HCT116 (cell line): ENCODE data around the gene MLC1. TPM values are rescaled to one million over a fixed set of nuclear protein-coding genes. Genes with fewer than 3 reads are reported as not detected.

ENCODE experiments used
- ATAC-seq: fragments of 200-7000 bp; cut with Tn5 transposase; 2 replicates; pipeline ENCODE4 v1.9.1; 2020; ENCODE audit warnings: mild to moderate bottlenecking, moderate library complexity
- BruUV-seq: library from RNA; stranded (reverse); fragments of 400-500 nt; replicated peaks from 2 replicates; lab custom pipeline; 2021; lab: Mats Ljungman, UMichigan
- CTCF ChIA-PET: fragments of 300-600 bp; sonication (Branson Sonifier 250); formaldehyde crosslinking; loops from one replicate; lab custom pipeline; 2021; ENCODE audit warnings: antibody characterized with exemption; lab: Charles Lee
- POLR2A ChIA-PET: fragments of 300-600, 350-600 bp; sonication (Branson Sonifier 250); formaldehyde crosslinking; loops from one replicate; lab custom pipeline; 2021; ENCODE audit warnings: antibody characterized with exemption; lab: Charles Lee
- RAD21 ChIA-PET, 2 experiments: fragments of 300-600 bp; sonication (Branson Sonifier 250); formaldehyde crosslinking; loops; one replicate each; lab custom pipeline; 2023; ENCODE audit warnings: low total read pairs in 2 of 2; ENCODE audit not compliant: uncharacterized antibody in 2 of 2, unreplicated experiment in 2 of 2, low non-redundant PET in 1 of 2; lab: Charles Lee
- DNase-seq: peaks from one replicate; pipeline ENCODE4 v3.0.0-alpha.2; 2010; ENCODE audit warnings: low read depth, low spot score
- H2AFZ ChIP-seq: fragments of 200-600 bp; shearing (Covaris generic), sonication (generic); 2 replicates; pipeline ENCODE4 v1.6.1; 2017; ENCODE audit warnings: low read depth, mixed run types, mixed read lengths, antibody characterized with exemption, low read length; ENCODE audit not compliant: poor library complexity, severe bottlenecking
- H3K27ac ChIP-seq: 2 replicates; pipeline ENCODE4 v1.5.1; 2012; ENCODE audit warnings: low read depth, low read length
- H3K27me3 ChIP-seq: fragments of 200-600 bp; sonication (generic); 2 replicates; pipeline ENCODE4 v1.6.1; 2016; ENCODE audit warnings: mixed run types, low read length, mixed read lengths; ENCODE audit not compliant: insufficient read depth
- H3K36me3 ChIP-seq, 2 experiments: fragments of 200-500 bp in 1 of 2; fragments of 200-600 bp in 1 of 2; sonication (Bioruptor generic) in 1 of 2; sonication (generic) in 1 of 2; 2 replicates each; pipeline versions ENCODE4 v1.5.1 to v1.6.1; 2014 to 2016; ENCODE audit warnings: low read length in 2 of 2, inconsistent platforms in 1 of 2, mixed read lengths in 1 of 2, mixed run types in 1 of 2; ENCODE audit not compliant: insufficient read depth in 2 of 2, control insufficient read depth in 1 of 2
- H3K4me1 ChIP-seq, 2 experiments: fragments of 200-600 bp in 1 of 2; sonication (generic) in 1 of 2; 2 replicates each; pipeline versions ENCODE4 v1.5.1 to v1.6.1; 2012 to 2017; ENCODE audit warnings: low read length in 2 of 2, inconsistent platforms in 1 of 2, mild to moderate bottlenecking in 1 of 2, mixed read lengths in 1 of 2, mixed run types in 1 of 2, moderate library complexity in 1 of 2; ENCODE audit not compliant: insufficient read depth in 2 of 2, control insufficient read depth in 1 of 2
- H3K4me2 ChIP-seq: fragments of 200-600 bp; sonication (generic); 2 replicates; pipeline ENCODE4 v1.6.1; 2017; ENCODE audit warnings: mixed run types, low read length, mixed read lengths
- H3K4me3 ChIP-seq, 2 experiments: fragments of 200-600 bp in 1 of 2; sonication (generic) in 1 of 2; replicated peaks in 1 of 2; 2 replicates each; pipeline ENCODE4 v1.5.1; 2011 to 2016; ENCODE audit warnings: low read length in 2 of 2, control low read depth in 1 of 2, low read depth in 1 of 2, mild to moderate bottlenecking in 1 of 2, mixed read lengths in 1 of 2, mixed run types in 1 of 2
- H3K79me2 ChIP-seq: fragments of 200-600 bp; sonication (generic); 2 replicates; pipeline ENCODE4 v1.6.1; 2017; ENCODE audit warnings: mild to moderate bottlenecking, mixed run types, low read length, moderate library complexity, mixed read lengths; ENCODE audit not compliant: insufficient read depth
- H3K9ac ChIP-seq: fragments of 200-600 bp; sonication (generic); 2 replicates; pipeline ENCODE4 v1.6.1; 2016; ENCODE audit warnings: low read length, mixed read lengths
- H3K9me2 ChIP-seq: fragments of 200-600 bp; sonication (generic), shearing (Covaris generic); 2 replicates; pipeline ENCODE4 v1.6.1; 2017; ENCODE audit warnings: mixed run types, mild to moderate bottlenecking, moderate library complexity; ENCODE audit not compliant: insufficient read depth
- H3K9me3 ChIP-seq, 2 experiments: fragments of 200-500 bp in 1 of 2; fragments of 200-600 bp in 1 of 2; sonication (Bioruptor generic) in 1 of 2; sonication (generic) in 1 of 2; 2 replicates each; pipeline ENCODE4 v1.6.1; 2014 to 2017; ENCODE audit warnings: low read length in 2 of 2, mixed read lengths in 2 of 2, inconsistent platforms in 1 of 2, low read depth in 1 of 2, mild to moderate bottlenecking in 1 of 2, mixed run types in 1 of 2, moderate library complexity in 1 of 2; ENCODE audit not compliant: control insufficient read depth in 1 of 2, insufficient read depth in 1 of 2
- H4K20me1 ChIP-seq: fragments of 200-600 bp; sonication (generic), shearing (Covaris generic); 2 replicates; pipeline ENCODE4 v1.6.1; 2017; ENCODE audit warnings: mixed run types, mild to moderate bottlenecking, moderate library complexity; ENCODE audit not compliant: insufficient read depth
- CBX3 ChIP-seq: IDR thresholded peaks from 2 replicates; pipeline ENCODE4 v1.6.1; 2012; ENCODE audit warnings: low read depth
- EGR1 ChIP-seq: IDR thresholded peaks from 2 replicates; pipeline ENCODE4 v1.6.1; 2012; ENCODE audit warnings: low read depth
- ELF1 ChIP-seq: IDR thresholded peaks from 2 replicates; pipeline ENCODE4 v1.6.1; 2012; ENCODE audit warnings: low read depth, borderline replicate concordance
- EZH2 ChIP-seq: fragments of 200-600 bp; sonication (generic); IDR thresholded peaks from 2 replicates; pipeline ENCODE4 v1.6.1; 2017; ENCODE audit warnings: antibody characterized with exemption, mixed run types
- EZH2phosphoT487 ChIP-seq: fragments of 200-600 bp; IDR thresholded peaks from 2 replicates; pipeline ENCODE4 v1.6.1; 2018; ENCODE audit warnings: antibody characterized with exemption, borderline replicate concordance
- FOSL1 ChIP-seq: IDR thresholded peaks from 2 replicates; pipeline ENCODE4 v1.6.1; 2012; ENCODE audit warnings: low read depth
- JUND ChIP-seq: IDR thresholded peaks from 2 replicates; pipeline ENCODE4 v1.6.1; 2012
- POLR2AphosphoS5 ChIP-seq: IDR thresholded peaks from 2 replicates; pipeline ENCODE4 v1.6.1; 2011; ENCODE audit warnings: mild to moderate bottlenecking, low read depth, low read length, moderate library complexity
- RAD21 ChIP-seq: IDR thresholded peaks from 2 replicates; pipeline ENCODE4 v1.6.1; 2012; ENCODE audit warnings: low read depth, mild to moderate bottlenecking
- SIN3A ChIP-seq: IDR thresholded peaks from 2 replicates; pipeline ENCODE4 v1.6.1; 2012; ENCODE audit warnings: low read depth
- SP1 ChIP-seq: IDR thresholded peaks from 2 replicates; pipeline ENCODE4 v1.6.1; 2012; ENCODE audit warnings: low read depth
- SRF ChIP-seq: IDR thresholded peaks from 2 replicates; pipeline ENCODE4 v1.6.1; 2012; ENCODE audit warnings: low read depth
- TCF7L2 ChIP-seq: IDR thresholded peaks from 2 replicates; pipeline ENCODE4 v1.7.0; 2011; ENCODE audit warnings: borderline replicate concordance, inconsistent platforms; ENCODE audit not compliant: insufficient read depth, insufficient read length; ENCODE audit errors: extremely low read depth
- YY1 ChIP-seq: IDR thresholded peaks from 2 replicates; pipeline ENCODE4 v1.6.1; 2011; ENCODE audit warnings: low read length, low read depth, moderate library complexity, mild to moderate bottlenecking; ENCODE audit not compliant: insufficient replicate concordance; ENCODE audit errors: extremely low read depth
- ZFX ChIP-seq: fragments of 450-650 bp; IDR thresholded peaks from 2 replicates; pipeline ENCODE4 v1.6.1; 2017
- ZNF274 ChIP-seq: fragments of 200-500 bp; sonication (Bioruptor generic); IDR thresholded peaks from 2 replicates; pipeline ENCODE4 v1.6.1; 2014; ENCODE audit warnings: mild to moderate bottlenecking, low read depth, low read length, inconsistent platforms
- intact Hi-C: fragments of 100-400 bp; cut with micrococcal nuclease; formaldehyde crosslinking; loops from 2 replicates; pipeline ENCODE4 v1.10.0; 2022
- total RNA-seq: library from RNA; stranded (reverse); gene quantifications from one replicate; pipeline ENCODE4 v1.2.1, GENCODE V29; 2021; ENCODE audit not compliant: unreplicated experiment
- TF ChIP-seq, protein P1 (sequence below), 3 experiments: fragments of 200-600 bp in 1 of 3; sonication (generic) in 1 of 3; IDR thresholded peaks in 2 of 3; conservative IDR thresholded peaks in 1 of 3; 2 replicates each; pipeline ENCODE4 v1.5.1; 2012 to 2017; ENCODE audit warnings: low read depth in 2 of 3, low read length in 2 of 3, antibody characterized with exemption in 1 of 3, borderline replicate concordance in 1 of 3, control low read depth in 1 of 3, mild to moderate bottlenecking in 1 of 3, mixed read lengths in 1 of 3, mixed run types in 1 of 3, moderate library complexity in 1 of 3; ENCODE audit not compliant: insufficient read depth in 1 of 3
- TF ChIP-seq, protein P2 (sequence below): IDR thresholded peaks from 2 replicates; pipeline ENCODE4 v1.6.1; 2012

The MLC1 gene
- total RNA-seq, 1 experiment from 2014 or later = not detected

DNA sequence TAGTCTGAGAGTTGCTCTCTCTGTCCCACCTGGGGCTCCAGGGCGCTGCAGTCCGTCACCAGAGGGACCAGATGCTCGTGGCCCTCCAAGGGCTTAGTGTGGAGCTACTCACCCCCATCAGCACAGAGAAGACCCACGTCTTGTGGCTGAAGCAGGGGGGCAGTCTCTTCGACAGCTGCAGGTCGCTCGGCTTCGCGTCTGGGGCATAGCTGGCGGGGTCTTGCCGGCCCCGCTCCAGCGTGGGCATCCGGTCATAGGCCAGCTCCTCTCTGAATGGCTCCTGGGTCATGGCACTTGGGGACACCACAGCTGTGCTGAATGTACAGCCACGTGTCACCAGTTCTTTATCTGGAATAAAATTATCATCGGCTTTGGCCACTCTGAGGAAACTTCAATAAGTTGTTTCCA lies 608 bp downstream of the MLC1 start:
- Histone ChIP-seq H2AFZ (no peak overlapping the region), H3K4me3 (no peak overlapping the region), H3K9ac (no peak overlapping the region), H3K9me3 (peaks cover 0 to 3% of the 10 kb centered on the region in 2 experiments; a peak in 1 of 4 replicates), H3K36me3 (no peaks in the 10 kb centered on the region), H3K79me2 (no peaks in the 10 kb centered on the region), H4K20me1 (no peaks in the 10 kb centered on the region), H3K4me2 (no peak overlapping the region), H3K4me1 (peaks cover 0 to 10% of the 10 kb centered on the region in 2 experiments; a peak in 3 of 4 replicates)
- DNase-seq (no peak), ATAC-seq (no peak)
- CTCF ChIA-PET = no interaction called here
- TF ChIP-seq EZH2phosphoT487 (no peak), RAD21 (no peak), POLR2AphosphoS5 (no peak), CBX3 (no peak), EZH2 (no peak), EGR1 (no peak), JUND (no peak), YY1 (no peak), ZFX (no peak), FOSL1 (no peak), SIN3A (no peak), ZNF274 (no peak), ELF1 (no peak), SP1 (no peak), TCF7L2 (no peak), SRF (no peak)
- TF ChIP-seq, protein P1, sequence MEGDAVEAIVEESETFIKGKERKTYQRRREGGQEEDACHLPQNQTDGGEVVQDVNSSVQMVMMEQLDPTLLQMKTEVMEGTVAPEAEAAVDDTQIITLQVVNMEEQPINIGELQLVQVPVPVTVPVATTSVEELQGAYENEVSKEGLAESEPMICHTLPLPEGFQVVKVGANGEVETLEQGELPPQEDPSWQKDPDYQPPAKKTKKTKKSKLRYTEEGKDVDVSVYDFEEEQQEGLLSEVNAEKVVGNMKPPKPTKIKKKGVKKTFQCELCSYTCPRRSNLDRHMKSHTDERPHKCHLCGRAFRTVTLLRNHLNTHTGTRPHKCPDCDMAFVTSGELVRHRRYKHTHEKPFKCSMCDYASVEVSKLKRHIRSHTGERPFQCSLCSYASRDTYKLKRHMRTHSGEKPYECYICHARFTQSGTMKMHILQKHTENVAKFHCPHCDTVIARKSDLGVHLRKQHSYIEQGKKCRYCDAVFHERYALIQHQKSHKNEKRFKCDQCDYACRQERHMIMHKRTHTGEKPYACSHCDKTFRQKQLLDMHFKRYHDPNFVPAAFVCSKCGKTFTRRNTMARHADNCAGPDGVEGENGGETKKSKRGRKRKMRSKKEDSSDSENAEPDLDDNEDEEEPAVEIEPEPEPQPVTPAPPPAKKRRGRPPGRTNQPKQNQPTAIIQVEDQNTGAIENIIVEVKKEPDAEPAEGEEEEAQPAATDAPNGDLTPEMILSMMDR (IDR thresholded peaks at IDR 0.05 in 2 of 3, conservative IDR thresholded peaks at IDR 0.05 in 1 of 3; ENCODE audit: borderline replicate concordance in 1 of 3, insufficient read depth in 1 of 3, low read depth in 2 of 3, low read length in 2 of 3) = no peak
- TF ChIP-seq, protein P2, sequence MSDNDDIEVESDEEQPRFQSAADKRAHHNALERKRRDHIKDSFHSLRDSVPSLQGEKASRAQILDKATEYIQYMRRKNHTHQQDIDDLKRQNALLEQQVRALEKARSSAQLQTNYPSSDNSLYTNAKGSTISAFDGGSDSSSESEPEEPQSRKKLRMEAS = no peak
- TF ChIP-seq, all 23 proteins: peak for 0
- RAD21 ChIA-PET = no interaction called here
- intact Hi-C loops = no loop called here
- BruUV-seq = no TSS peak
- no peak overlapping the region for H3K27ac ChIP-seq
- POLR2A ChIA-PET = no interaction called here
- no peaks in the 10 kb centered on the region for H3K9me2 ChIP-seq
- no peaks in the 10 kb centered on the region for H3K27me3 ChIP-seq
